Parathyroid adenoma (tissue), 2 donors: ENCODE measurements around the gene CLN5.

Experiments
- H2AFZ ChIP-seq: fragments of 300-600 bp; sonication (generic); one replicate; pipeline ENCODE4 v1.7.0; 2017; ENCODE audit warnings: antibody characterized with exemption, mild to moderate bottlenecking
- H3K27ac ChIP-seq: fragments of 300-600 bp; sonication (generic); one replicate; pipeline ENCODE4 v1.7.0; 2017
- H3K27me3 ChIP-seq: fragments of 300-600 bp; sonication (generic); one replicate; pipeline ENCODE4 v1.7.0; 2017; ENCODE audit warnings: low read length; ENCODE audit not compliant: control insufficient read depth, insufficient read depth
- H3K36me3 ChIP-seq: fragments of 300-600 bp; sonication (generic); one replicate; pipeline ENCODE4 v1.7.0; 2017; ENCODE audit warnings: low read length; ENCODE audit not compliant: control insufficient read depth, insufficient read depth
- H3K4me1 ChIP-seq: fragments of 300-600 bp; sonication (generic); one replicate; pipeline ENCODE4 v1.7.0; 2017; ENCODE audit warnings: control low read depth
- H3K4me2 ChIP-seq: fragments of 300-600 bp; sonication (generic); one replicate; pipeline ENCODE4 v1.7.0; 2017; ENCODE audit warnings: low read length
- H3K4me3 ChIP-seq: fragments of 300-600 bp; sonication (generic); one replicate; pipeline ENCODE4 v1.7.0; 2017; ENCODE audit warnings: low read depth, low read length
- H3K79me2 ChIP-seq: fragments of 300-600 bp; sonication (generic); one replicate; pipeline ENCODE4 v1.7.0; 2017; ENCODE audit warnings: control low read depth
- H3K9ac ChIP-seq: fragments of 300-600 bp; sonication (generic); one replicate; pipeline ENCODE4 v1.7.0; 2017; ENCODE audit warnings: mild to moderate bottlenecking
- H3K9me3 ChIP-seq: fragments of 300-600 bp; sonication (generic); one replicate; pipeline ENCODE4 v1.7.0; 2017; ENCODE audit warnings: low read length; ENCODE audit not compliant: control insufficient read depth
- CTCF ChIP-seq: fragments of 300-600 bp; sonication (generic); IDR thresholded peaks from one replicate; pipeline ENCODE4 v1.7.0; 2017; ENCODE audit warnings: antibody characterized with exemption, mild to moderate bottlenecking
- donor health status: primary hyperparathyroidism.

CLN5 gene

GRCh38 chr13:77029436-77029835, 37.6 kb downstream of the CLN5 start:
- H3K9me3 ChIP-seq, result no peaks in the 10 kb centered on the region
- H3K4me3 ChIP-seq, result no peak overlapping the region
- H3K79me2 ChIP-seq, result peaks cover 9% of the 10 kb centered on the region
- no peak overlapping the region for H2AFZ ChIP-seq
- no peaks in the 10 kb centered on the region for H3K4me1 ChIP-seq
- TF ChIP-seq CTCF, result no peak
- H3K9ac ChIP-seq, result no peak overlapping the region
- no peak overlapping the region for H3K27ac ChIP-seq
- no peaks in the 10 kb centered on the region for H3K27me3 ChIP-seq
- no peak overlapping the region for H3K4me2 ChIP-seq
- no peaks in the 10 kb centered on the region for H3K36me3 ChIP-seq

- H3K27me3 ChIP-seq, result no peaks in the 10 kb centered on the region
- no peaks in the 10 kb centered on the region for H3K9me3 ChIP-seq
- no peak overlapping the region for H3K4me2 ChIP-seq
- TF ChIP-seq CTCF, result no peak
- H3K9ac ChIP-seq, result no peak overlapping the region
- no peak overlapping the region for H3K27ac ChIP-seq
- no peak overlapping the region for H2AFZ ChIP-seq
- H3K79me2 ChIP-seq, result no peaks in the 10 kb centered on the region
- no peak overlapping the region for H3K4me3 ChIP-seq
- H3K4me1 ChIP-seq, result no peaks in the 10 kb centered on the region
- H3K36me3 ChIP-seq, result no peaks in the 10 kb centered on the region
These were observed 39.9 kb downstream of the CLN5 start for GRCh38 chr13:77031656-77032243.

- Histone ChIP-seq H3K36me3 (no peaks in the 10 kb centered on the region), H3K4me2 (no peak overlapping the region), H3K4me1 (no peaks in the 10 kb centered on the region), H3K27me3 (no peaks in the 10 kb centered on the region), H3K27ac (no peak overlapping the region), H3K79me2 (no peaks in the 10 kb centered on the region), H3K9ac (no peak overlapping the region), H3K4me3 (no peak overlapping the region), H2AFZ (no peak overlapping the region), H3K9me3 (no peaks in the 10 kb centered on the region)
- no peak for TF ChIP-seq CTCF
These were observed 41.9 kb downstream of the CLN5 start for GRCh38 chr13:77033717-77034302.

- Histone ChIP-seq H3K9me3 (no peaks in the 10 kb centered on the region), H3K79me2 (no peaks in the 10 kb centered on the region), H3K27ac (no peak overlapping the region), H3K27me3 (no peaks in the 10 kb centered on the region), H3K9ac (no peak overlapping the region), H3K36me3 (no peaks in the 10 kb centered on the region), H3K4me2 (no peak overlapping the region), H2AFZ (no peak overlapping the region), H3K4me3 (no peak overlapping the region), H3K4me1 (no peaks in the 10 kb centered on the region)
- no peak for TF ChIP-seq CTCF
These were observed 43.0 kb downstream of the CLN5 start for GRCh38 chr13:77034881-77035280.

- Histone ChIP-seq H3K4me3 (no peak overlapping the region), H3K36me3 (no peaks in the 10 kb centered on the region), H3K27ac (no peak overlapping the region), H3K4me1 (no peaks in the 10 kb centered on the region), H3K9ac (no peak overlapping the region), H3K9me3 (no peaks in the 10 kb centered on the region), H2AFZ (no peak overlapping the region), H3K27me3 (no peaks in the 10 kb centered on the region), H3K4me2 (no peak overlapping the region), H3K79me2 (no peaks in the 10 kb centered on the region)
- TF ChIP-seq CTCF, result no peak
These were observed 44.4 kb downstream of the CLN5 start for GRCh38 chr13:77036279-77036678.
